GM19043 (cell line): ENCODE results near the gene SAV1.

Source experiments
- ATAC-seq: cut with Tn5 transposase; IDR thresholded peaks from one replicate; pipeline ENCODE4 v1.9.1; 2021; ENCODE audit warnings: low read depth; ENCODE audit not compliant: unreplicated experiment

SAV1 gene

GRCh38 chr14:50610465-50610864 lies 57.6 kb downstream of the SAV1 start:
- no peak for ATAC-seq

DNA sequence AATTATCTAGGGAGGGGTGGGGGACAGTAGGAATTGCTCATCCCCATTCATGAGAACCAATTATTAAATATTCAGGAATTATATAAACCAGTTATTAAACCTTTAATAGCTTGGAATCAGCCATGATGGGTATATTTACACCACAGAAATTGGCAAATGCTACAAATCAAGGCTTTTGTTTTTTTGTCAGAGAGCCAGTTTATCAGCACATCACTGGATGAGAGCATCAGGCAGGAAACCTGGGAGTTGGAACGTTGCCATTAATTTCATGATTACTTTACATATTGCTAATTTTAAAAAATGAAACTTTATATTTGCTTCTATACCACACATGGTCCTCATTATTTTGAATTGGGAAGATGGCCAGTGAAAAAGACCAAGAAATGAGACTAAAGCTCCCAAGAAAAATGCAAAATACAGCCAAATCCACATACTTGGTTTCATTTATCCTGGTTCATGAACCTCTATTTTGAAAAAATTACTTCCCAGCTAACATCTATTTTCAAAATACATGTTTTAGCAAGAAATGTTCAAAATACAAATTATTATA lies 59.7 kb downstream of the SAV1 start:
- ATAC-seq, result no peak

DNA sequence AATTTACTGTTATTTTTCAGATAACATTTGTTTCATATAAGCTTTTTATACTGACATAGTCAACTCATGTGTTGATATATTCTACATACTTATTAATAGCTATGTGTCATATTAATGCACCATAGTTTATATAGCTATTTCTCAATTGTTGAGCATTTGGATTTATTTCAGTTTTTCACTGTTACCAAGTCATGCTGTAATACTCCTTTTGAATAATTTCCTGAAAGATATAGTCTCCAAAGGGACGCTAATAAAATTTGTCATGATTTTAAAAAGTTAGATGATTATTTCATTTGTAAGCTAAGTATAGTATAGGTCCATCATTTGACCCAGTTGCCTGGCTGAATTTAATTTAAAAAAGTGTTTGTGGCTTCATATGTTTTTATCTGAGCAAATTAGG lies 60.3 kb downstream of the SAV1 start:
- ATAC-seq, result no peak

GRCh38 chr14:50607181-50607580 lies 60.9 kb downstream of the SAV1 start:
- no peak for ATAC-seq

- ATAC-seq, result no peak
Measured at GRCh38 chr14:50606468-50606867, 61.6 kb downstream of the SAV1 start.

DNA sequence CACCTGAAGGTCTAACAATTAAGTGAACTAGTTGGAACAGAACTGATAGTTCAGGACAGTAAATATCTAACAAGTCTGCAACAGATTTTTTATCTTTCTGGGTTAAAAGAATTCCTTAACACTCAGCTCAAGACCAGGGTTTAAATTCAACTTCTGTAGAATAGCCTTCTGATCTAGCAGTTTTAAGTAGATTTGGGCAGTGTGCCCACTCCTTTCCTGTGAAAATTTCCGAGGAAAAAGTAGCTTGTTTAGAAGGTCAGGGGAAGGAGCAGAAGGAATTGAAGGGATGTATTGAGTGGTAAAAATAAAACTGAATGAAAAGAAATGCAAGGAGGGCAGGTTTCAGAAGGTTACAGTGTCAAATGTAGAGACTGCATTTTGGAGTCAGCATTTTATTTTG lies 62.3 kb downstream of the SAV1 start:
- no peak for ATAC-seq

GRCh38 chr14:50603565-50603964 lies 64.5 kb downstream of the SAV1 start:
- ATAC-seq, result no peak

GRCh38 chr14:50602035-50602434 lies 66.1 kb downstream of the SAV1 start:
- ATAC-seq, result no peak

DNA sequence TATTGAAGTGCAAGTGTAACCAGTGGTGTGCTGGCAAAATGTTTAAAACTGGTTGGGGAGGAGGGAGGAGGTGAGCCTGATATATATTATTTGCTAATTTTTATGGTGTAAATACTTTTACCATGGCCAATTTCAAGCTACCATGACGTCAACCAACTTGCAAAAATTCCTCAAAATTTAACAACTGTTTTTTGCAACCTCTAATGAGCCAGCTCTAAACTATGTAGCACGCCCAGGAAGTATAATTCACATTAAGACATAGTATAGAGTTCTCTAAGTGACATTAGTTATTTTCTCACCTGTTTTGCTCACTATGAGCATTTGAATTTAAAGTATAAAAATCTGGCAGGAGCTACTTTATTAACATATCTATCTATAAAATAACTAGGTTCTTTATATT lies 66.7 kb downstream of the SAV1 start:
- no peak for ATAC-seq

GRCh38 chr14:50600849-50601248 lies 67.3 kb downstream of the SAV1 start:
- no peak for ATAC-seq

GRCh38 chr14:50599700-50600444 lies 68.2 kb downstream of the SAV1 start:
- ATAC-seq, result no peak

DNA sequence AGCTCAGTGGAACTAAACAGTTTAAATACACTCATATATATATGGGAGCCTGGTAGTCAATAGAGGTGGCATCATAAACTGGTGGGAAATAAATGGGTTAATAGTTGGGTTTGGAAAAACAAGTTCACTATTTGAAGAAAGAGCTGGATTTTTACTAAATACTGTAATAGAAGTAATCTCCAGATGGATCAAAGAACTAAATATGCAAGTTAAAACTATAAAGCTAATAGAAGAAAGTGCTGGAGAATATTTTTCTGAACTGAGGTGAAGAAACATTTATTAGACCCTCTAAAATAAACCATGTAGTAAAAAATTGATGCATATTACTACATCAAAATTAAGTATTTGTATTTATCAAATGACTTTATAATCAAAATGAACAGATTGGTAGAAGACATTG lies 69.3 kb downstream of the SAV1 start:
- ATAC-seq, result no peak

- ATAC-seq, result no peak
Measured at GRCh38 chr14:50594577-50595316, 73.4 kb downstream of the SAV1 start.

DNA sequence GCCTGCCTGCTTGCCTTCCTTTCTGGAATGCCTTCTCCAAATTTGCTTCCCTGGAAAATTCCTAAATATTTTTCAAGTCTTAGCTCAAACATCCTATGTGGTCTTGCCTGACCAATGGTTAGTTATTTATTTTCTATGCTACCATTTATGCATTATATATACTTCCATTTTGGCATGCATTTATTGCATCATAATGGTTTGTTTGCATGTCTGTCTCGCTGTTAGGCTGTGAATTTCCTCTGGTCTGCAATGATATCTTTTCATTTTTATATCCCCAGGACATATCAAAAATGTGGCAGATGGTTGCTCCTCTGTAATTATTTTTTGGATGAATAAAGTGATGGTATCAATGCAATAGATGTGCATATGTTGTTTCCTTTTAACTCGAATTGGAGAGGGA lies 77.6 kb downstream of the SAV1 start:
- no peak for ATAC-seq
